Hindlimb muscle (tissue), 1 donor: Measurements from ENCODE around the gene EXT2. TPM values are rescaled to one million over a fixed set of nuclear protein-coding genes. Genes with fewer than 3 reads are reported as not detected.

Source experiments
- DNase-seq: peaks from one replicate; pipeline ENCODE4 v3.0.0-alpha.2; 2013
- polyA plus RNA-seq: library from polyadenylated mRNA; unstranded; fragments of 120-200 nt; gene quantifications from one replicate; pipeline ENCODE4 v1.2.1, GENCODE V29; 2013; ENCODE audit not compliant: insufficient read length

Gene EXT2
- polyA plus RNA-seq, 1 donor: 50.3 TPM

DNA sequence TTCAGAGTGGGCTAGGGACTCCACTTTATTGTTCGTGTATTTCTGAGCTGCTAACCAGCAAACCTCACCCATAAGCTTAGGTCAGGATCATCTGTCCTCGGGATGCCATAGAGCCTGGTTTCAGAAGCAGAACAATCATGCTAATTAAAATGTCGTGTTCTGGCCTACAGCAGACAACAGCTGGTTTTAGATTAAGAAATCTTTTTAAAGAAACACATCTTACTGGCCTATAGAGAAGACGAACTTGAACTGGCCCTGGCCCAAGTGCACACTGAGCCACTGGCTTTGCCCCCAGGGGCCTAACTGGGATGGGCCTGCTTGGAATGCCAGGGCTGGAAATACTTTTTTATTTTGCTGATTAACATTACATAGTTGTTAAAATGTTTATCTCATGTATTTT is 151.2 kb downstream of the EXT2 start:
- no peak for DNase-seq

DNA sequence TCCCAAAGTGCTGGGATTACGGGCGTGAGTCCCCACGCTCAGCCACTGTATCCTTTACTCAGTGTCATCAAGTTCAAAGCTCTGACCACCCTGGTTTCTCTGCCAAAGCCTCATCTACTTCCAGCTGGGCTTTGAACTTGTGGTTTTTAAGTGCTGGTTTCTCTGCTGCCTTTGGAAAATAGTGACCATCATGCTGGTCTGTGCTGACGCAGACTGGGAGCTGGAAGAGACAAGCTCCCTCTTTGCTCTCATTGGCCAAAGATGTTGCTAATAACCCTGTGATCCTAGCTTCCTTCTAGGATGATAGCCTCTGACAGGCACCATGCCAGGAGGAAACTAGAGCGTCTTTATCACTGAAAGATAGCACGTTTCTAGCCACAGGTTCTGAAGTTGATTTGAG is 152.0 kb downstream of the EXT2 start:
- no peak for DNase-seq

DNA sequence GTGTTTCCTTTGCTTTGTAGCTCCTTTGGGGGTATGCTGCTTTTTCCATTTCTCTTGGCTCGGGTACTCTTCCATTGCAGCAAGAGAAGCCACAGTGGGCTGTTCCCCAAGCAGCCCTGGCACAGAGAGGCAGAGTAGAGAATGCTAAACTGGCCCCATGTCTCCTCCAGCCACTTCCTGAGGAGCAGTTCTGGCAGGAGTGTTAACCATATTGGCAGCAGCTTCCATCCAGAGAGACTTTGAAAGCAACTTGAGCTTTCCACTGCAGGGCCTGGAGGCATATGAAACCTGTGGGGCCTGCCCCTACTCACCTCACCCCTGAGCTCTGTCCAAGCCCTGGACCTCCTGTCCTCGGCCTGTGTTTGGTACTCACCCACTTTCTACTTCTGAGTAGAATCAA is 152.6 kb downstream of the EXT2 start:
- no peak for DNase-seq

DNA sequence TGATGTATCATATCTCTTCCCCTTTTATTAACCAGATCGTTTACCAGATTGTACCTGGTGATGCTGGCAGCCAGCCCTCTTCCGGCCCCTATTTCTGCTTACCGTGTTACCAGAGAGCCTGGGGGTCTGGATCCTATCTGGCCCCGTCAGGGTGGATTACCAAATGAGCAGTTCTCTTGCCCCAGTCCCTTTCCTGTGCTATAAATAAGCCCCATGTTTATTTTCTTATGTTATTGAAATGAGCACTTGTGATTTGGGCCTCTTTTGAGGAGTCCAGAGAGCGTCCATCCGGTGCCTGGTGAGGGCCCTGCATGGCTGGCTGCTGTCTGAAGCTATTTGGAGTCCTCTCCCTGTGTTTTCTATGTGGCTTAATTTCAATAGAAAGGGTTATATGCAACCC is 154.9 kb downstream of the EXT2 start:
- no peak for DNase-seq

DNA sequence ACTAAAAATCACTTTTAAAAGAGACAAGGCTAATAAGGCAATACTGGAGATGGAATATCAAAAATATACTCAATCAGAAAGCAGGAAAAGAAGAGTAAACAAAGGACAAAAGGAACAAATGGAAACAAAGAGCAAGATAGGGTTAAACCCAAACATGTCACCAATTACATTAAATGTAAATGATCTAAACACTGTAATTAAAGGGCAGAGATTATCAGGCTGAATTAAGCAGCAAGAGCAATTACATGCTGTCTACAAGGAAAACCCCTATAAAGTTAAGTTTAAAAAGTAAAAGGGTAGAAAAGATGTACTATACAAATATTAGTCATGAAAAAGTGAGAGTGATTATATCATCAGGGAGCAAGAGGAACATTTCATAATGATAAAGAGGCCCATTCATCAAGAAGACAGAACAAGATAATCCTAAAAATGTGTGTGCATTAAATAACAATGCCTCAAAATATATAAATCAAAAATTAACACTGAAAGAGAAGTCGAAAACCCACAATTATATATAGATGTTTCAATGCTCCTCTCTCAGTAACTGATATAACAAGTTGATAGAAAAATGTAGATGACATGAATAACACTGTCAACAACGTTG is 157.6 kb downstream of the EXT2 start:
- no peak for DNase-seq

DNA sequence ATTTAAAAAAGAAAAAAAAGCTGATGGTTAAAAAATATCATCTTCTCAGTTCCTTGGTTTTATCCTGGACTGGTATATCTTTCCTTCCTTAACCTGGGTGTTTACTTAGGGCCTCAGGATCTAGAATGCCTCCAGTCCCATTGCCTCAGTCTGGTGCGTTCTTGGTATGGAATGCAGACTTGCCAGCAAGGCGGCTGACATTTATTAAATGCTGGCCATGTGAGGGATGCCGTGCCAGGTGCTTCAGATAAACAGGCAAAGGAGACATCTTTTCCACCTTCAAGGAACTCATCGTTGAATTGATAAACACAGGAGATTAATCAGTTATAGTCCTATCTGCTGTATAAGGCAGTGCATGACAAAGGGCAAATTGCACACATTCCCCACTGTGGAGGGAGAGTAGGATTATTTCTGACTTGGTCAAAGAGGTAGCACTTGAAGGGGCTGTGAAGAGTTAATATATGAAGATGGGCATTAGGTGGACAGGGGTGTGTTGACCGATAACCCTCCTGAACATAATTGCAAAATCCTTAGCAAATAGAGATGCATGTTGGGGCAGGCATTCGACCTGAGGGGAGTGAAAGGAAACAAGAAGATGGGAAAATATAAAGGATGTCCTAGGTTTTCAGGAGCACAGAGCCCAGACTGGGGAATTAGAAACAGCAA is 160.1 kb downstream of the EXT2 start:
- DNase-seq: no peak

DNA sequence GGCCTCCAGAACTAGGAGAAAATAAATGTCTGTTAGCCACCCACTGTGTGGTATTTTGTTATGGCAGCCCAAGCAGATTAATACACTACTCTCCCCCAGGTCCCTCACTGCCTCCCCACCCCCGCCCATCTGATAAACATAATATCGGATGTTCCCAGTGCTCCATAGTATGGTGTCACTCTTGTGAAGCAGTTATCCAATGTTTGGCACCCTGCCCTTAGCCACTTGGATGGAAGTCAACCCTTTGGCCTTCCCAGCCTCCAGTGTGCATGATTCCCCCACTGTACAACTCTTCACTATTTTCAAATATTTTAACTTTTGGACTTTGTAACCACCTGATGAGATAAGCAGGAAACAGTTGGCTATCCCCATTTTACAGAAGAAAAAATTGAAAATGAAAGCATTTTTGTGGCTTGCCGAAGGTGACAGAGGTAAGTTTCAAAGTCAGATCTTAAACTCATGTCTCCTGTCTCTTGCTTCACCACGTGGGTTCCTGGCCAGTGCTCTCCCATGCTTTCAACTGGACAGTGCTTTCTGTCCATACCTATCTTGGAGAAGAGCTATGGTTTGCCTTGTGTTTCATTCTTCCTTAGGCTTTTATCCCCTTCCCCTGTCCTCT is 161.3 kb downstream of the EXT2 start:
- no peak for DNase-seq

DNA sequence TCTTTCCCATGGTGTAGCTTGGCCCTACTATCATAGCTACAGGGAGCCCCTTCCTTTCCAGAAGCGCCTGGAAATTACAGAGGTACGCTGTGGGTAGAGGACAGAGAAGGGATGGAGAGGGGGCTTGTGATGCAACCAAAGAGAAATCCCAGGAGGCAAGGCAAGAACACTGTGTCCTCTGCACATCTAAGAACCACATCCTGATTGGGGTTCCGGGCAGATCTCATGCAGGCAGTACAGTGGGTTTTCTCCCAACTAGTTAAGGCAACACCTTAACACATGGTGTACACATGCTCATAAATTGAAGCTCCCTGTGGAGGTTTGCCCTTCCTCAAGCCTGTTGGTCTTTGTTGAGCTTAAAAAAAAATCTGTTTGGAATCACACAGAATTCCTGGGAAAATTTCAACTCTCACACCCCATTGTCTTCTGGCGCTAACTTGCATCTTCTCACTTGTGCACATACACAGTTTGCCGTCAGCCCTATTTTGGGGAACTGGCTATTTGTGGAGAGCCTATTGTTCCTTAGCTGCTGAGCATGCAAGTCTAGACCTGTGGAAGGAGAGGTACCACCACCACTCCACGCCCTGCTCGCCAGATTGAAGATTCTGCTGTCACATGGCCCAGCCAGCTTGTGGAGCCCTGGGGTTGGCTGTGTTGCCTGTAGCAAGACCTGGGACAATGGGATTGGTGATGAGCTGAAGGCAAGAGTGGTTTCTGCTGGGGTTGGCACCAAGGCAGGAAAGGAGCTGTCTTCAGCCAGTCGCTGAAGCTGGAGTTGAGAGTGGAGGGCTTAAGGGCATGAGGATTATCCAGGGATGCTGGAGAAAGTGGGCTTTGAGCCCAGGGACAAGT is 162.1 kb downstream of the EXT2 start:
- DNase-seq: no peak

DNA sequence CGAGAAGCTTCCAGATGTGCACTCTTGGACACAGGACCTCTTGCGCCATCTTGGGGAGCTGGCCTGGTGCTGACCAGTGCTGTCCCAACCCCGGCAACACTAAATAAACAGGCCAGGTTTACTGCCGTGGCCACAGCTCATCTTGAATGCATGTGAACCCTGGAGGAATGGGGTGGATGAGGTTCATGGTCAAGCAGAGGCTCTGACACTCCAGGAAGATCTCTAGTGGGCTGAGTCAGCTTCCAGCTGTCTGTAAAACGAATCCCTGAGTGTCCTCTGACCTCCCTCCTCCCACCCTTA is 162.7 kb downstream of the EXT2 start:
- DNase-seq: no peak

DNA sequence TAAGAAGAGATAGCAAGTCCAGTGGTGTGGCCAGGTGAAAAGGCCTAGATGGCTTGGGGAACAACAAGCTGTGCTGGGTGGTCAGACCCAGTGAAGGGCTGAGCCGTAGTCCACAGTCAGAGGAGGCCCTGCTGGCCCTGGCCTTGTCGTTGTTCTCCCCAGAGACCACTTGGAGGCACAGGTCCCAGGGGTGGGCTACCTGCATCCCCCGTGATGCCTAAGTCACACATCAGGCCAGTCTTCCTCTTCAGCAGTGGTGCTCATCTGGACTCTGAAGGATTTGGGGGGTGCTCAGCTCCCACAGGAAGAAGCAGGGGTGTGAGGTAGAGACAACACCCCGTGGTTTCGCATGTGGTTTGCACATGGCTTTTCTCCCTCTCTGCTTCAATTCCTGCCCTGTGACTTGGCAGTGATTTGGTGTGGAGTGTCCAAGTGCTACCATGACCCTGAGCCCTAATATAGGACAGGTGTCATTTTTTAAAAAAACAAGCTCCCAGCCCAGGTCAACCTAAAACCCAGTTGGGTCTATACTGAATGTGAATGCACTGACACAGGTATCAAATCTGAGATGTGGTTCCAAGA is 163.5 kb downstream of the EXT2 start:
- DNase-seq: no peak

DNA sequence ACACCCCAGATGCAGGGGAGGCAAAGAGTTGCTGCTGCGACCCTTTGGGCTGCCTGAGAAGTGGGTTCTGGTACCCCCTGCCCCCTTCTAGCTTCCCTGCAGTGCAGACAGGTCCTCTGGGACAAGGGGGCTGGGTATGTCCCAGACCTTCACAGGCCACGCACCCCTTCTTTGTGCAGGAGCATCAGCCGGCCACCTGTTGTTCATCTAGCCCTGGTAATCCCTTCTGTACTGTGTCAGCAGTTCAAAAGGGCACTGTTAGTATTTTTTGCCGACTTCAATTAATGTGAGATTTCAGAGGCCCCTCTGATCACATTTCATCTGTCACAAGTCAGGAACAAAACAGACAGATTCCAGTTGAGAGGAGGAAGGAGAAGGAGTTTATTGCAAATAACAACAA is 164.6 kb downstream of the EXT2 start:
- DNase-seq: no peak

DNA sequence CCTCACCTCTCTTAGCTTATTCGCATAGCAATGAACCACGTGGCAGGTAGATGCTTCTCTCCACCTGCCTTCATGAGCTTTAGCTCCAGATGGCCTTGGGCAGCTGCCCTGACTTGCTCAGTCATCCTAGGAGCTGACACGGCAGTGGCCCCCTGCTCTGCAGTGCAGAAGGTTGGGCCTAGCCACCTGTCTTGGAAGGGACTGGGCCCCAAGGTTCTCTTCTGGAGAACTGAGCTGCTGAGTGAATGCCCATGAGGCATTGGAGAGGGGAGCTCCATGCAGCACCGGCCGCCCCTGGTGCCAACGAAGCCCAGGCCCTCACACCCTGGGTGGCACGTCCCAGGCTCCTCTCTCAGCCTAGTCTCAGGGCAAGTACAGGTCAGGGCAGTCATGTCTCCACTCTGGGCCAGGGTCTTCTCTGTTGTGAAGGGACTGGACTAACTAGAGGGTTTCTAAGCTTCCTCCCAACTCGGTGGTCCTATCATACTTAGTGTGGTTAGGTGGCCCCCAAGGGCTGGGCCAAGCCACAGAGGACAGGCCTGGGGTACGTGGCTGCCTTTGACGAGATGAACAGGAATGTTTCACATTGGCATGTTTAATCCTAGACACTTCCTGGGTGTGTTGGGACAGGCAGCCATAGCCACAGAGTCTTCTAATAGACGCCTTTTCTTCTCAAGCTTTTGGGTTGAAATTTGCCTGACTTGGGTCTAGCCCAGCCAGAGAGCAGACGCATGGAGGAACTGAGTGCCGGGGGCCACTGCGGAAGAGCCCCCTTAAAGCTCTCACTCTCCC is 166.5 kb downstream of the EXT2 start:
- no peak for DNase-seq

DNA sequence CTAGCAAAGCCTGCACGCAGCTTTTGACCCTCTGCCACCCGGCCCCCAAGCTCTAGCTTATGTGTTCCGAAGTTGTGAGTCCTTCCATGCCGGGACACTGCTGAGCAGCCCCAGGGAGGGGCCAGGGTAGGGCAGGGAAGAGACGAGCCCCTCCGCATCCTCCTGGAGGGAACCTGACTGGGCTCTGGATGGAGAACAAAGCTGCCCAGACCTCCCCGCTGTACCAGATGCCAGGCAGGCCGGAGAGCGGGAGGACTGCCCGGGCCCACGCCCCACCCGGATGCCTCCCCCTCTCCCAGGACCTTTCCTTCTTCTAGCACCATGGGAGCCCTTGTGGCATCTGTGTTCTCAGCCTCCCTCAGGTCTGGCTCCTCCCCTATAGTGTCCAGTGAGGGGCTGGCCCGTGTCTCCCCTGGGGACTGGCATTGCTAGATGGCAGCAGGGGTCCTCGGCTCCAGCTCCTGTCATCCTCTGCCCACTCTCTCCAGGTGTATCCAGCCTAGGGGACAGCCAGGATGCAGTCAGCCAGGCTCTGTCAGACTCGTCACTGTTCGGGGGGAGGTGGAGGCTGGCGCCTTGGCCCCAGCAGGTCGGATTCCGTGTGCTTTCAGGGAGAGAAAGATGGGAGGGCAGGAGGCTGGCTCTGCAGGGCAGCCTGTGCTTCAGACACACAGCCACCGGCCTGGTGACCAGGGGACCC is 168.4 kb downstream of the EXT2 start:
- DNase-seq: no peak

DNA sequence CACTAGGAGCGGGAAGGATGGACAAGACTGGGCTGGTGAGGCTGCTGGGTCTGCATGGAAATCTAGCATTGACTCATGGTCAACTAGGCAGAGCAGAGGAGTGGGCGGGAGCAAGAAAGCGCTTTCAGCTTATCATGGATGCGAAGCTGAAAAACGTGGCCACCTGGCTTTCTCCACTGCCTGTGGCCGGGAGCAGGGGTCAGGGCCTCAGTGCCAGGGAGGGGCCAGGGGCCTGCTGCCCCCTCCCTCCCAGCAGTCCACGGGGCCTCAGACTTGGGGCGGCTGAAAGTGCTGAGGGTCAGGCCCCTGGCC is 168.9 kb downstream of the EXT2 start:
- no peak for DNase-seq

DNA sequence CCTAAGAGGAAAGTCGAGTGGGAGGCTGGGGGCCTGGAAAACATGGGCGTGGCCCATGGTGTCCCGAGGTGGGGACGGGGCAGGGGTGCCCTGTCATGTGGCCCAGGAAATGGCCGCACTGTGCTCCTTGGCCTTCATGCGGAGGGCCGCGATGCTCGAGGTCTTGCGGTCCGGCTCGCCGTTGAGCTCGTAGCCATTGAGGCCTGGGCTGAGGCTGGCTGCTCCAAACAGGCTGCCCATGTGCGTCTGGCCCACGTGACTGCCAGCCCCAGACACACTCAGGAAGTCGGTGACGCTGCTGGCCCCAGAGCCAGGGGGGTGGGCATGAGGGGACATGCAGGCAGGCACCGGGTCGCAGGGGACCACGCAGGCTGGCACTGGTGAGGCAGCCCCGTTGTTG is 169.3 kb downstream of the EXT2 start:
- no peak for DNase-seq

DNA sequence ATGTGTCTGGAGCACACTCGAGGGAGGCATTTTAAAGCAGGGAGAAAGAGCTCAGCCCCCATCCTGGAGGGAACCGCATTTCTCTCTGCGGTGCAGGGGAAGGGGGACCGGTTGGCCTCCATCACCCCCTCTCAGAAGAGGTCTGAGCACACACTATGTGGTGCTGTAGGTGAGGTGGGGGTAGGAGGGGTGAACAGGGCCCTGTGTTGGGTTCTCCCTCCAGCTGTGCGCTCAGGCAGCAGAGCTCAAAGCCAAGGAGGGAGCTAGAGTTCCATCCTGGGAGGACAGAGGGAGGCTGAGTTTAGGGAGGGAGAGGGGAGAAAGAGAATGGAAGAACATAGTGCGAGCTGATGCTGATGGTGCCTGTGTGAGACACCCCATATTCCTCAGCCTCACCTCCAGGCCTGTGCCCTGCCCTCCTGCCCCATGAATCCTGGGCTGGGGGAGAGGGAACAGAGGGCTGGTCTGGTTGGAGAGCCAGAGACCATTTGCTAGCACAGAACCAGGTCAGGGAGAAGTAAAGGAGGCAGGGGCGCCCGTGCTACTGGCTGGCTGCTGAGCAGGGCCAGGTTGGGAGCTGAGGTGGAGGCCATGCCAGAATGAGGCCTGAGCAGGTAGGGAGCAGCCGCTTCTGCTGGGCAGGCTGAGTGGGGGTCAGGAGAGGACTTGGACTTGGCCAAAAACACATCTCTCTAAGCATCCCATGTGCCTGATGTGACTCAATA is 170.7 kb downstream of the EXT2 start:
- DNase-seq: no peak

DNA sequence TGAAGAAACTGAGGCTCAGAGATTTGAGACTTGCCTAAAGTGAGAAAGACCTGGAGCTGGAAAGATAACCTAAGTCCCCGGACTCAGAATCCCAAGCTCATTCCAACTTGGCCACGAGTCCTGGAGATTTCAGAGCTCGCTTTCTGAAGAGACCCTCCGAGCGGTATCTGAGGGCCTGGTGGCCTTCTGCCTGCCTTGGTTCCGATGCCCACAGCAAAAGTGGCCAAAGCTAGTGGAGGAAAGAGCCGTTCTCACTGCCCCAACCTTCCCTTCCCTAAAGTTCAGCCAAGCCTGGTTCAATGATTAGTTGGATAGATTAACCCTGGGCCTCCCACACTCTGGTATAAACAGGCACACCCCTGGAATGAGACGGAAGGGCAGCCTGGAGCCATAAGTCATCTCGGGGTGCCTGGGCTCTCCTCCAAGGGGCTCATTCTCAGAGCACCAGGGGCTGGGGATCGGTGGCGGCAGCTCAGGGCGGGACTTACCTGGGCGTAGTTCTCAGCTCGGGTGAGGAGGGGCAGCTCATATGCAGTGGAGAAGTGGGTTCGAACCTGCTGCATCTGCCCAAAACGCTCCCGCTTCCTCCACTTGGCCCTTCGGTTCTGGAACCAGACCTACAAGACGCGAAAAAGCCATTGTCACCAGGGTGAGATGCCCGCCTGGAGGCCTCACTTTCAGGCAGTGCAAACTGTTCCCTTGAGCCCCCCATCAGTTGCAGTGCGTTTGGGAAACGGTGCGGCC is 171.7 kb downstream of the EXT2 start:
- DNase-seq: no peak

DNA sequence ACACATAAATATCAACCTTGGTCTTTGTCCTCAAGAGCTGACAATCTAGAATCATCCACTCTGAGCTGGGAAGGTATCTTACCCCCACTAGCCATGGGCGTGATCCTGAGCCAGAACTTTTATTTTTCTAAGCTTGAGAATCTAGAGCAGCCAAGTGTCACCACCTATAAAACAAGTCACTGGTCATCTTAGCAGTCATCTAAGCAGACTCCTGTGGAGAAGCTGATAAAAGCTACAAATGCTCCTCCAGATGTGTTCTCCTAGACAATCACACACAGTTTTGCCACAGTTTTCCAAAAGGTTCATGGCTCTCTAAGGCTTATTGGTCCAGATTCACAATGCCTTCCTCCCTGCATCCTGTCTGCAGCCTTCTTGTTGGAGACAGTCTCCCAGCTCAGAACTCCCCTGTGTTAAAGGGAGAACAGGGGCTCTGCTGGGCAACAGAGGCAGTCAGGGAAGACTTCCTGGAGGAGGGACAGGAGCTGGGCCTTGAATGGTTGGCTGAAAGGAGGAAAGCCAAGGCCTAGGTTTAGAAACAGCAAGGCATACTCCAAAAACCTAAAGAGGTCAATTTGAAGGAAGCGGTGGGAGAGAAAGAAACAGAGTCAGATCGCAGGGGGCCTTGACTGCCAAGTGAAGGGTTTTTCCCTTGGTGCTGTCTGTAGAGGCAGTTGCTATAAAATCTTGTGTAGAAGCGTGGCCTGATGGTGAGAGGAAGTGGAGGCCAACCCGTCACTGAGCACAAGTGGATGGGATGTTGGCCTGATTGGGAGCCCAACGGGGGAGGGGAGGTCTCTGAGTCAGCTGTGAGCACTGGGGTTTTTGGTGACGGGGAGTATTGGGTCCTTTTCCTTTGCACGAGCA is 172.5 kb downstream of the EXT2 start:
- no peak for DNase-seq

DNA sequence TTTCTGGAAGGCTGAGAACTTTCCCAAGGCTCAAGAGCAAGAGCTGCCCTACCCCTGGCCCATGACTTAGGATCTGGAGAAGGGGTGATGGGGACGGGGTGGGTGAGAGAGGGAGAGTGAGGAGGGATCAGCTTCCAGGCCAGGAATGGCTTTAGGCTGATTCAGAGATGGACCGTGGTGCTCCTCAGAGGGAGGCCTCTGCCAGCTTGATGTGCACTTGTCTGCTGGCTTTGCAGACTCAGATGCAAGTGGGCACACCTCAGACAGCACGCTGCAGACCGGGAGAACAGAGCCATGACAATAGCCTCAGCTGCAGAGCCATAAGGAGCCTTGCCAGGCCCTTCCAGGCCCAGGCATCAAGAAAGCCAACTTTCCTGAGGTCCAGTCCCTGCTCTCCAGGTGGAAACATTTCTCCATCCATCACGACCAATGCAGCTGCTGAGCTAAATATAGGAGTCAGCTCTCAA is 173.2 kb downstream of the EXT2 start:
- DNase-seq: no peak
